WTC11 (cell line): ENCODE results near the gene SVEP1. TPM values are rescaled to one million over a fixed set of nuclear protein-coding genes. Genes with fewer than 3 reads are reported as not detected.

Experiments
- ATAC-seq: fragments of 200-7000 bp; cut with Tn5 transposase; 2 replicates; pipeline ENCODE4 v1.10.0; 2021; ENCODE audit warnings: mild to moderate bottlenecking, moderate library complexity
- CTCF ChIA-PET: fragments of 300-600 bp; sonication (Branson Sonifier 250); formaldehyde crosslinking; loops from one replicate; lab custom pipeline; 2021; ENCODE audit warnings: antibody characterized with exemption; lab: Charles Lee
- POLR2A ChIA-PET: fragments of 350-600 bp; sonication (Branson Sonifier 250); formaldehyde crosslinking; loops from one replicate; lab custom pipeline; 2021; ENCODE audit warnings: antibody characterized with exemption; lab: Charles Lee
- DNase-seq: peaks from one replicate; pipeline ENCODE4 v3.0.0; 2021; ENCODE audit warnings: low spot score
- H3K27ac Mint-ChIP-seq: 2 replicates; pipeline ENCODE4 v1.8.0; 2021; ENCODE audit warnings: mixed read lengths
- H3K27me3 Mint-ChIP-seq: 2 replicates; pipeline ENCODE4 v1.8.0; 2021; ENCODE audit warnings: low read depth, mild to moderate bottlenecking, moderate library complexity, mixed read lengths
- H3K36me3 Mint-ChIP-seq: 2 replicates; pipeline ENCODE4 v1.8.0; 2021; ENCODE audit warnings: mixed read lengths
- H3K4me1 Mint-ChIP-seq: 2 replicates; pipeline ENCODE4 v1.8.0; 2022; ENCODE audit warnings: mixed read lengths
- H3K4me3 Mint-ChIP-seq: 2 replicates; pipeline ENCODE4 v1.8.0; 2021; ENCODE audit warnings: mild to moderate bottlenecking, moderate library complexity, mixed read lengths
- H3K9me3 Mint-ChIP-seq: 2 replicates; pipeline ENCODE4 v1.8.0; 2021; ENCODE audit warnings: mixed read lengths
- ATF2 ChIP-seq: sonication (generic); formaldehyde crosslinking; IDR thresholded peaks from 2 replicates; pipeline ENCODE4 v1.8.1; 2022; ENCODE audit warnings: low read depth, missing genetic modification reagents, borderline replicate concordance
- CREB1 ChIP-seq: sonication (generic); formaldehyde crosslinking; IDR thresholded peaks from 2 replicates; pipeline ENCODE4 v1.8.0; 2023; ENCODE audit warnings: mild to moderate bottlenecking, missing genetic modification reagents
- CTCF ChIP-seq: fragments of 200-600 bp; IDR thresholded peaks from 2 replicates; pipeline ENCODE4 v1.8.0; 2022; ENCODE audit warnings: antibody characterized with exemption
- E2F4 ChIP-seq: sonication (generic); formaldehyde crosslinking; IDR thresholded peaks from 2 replicates; pipeline ENCODE4 v1.8.1; 2022; ENCODE audit warnings: low read depth, mild to moderate bottlenecking, moderate library complexity, missing genetic modification reagents, borderline replicate concordance
- EMX1 ChIP-seq: fragments of 250-450 bp; sonication (Bioruptor Pico); IDR thresholded peaks from 2 replicates; pipeline ENCODE4 v1.8.0; 2021; ENCODE audit warnings: mild to moderate bottlenecking
- ESRRA ChIP-seq: sonication (generic); formaldehyde crosslinking; IDR thresholded peaks from 2 replicates; pipeline ENCODE4 v1.8.1; 2022; ENCODE audit warnings: mild to moderate bottlenecking, missing genetic modification reagents, borderline replicate concordance
- ETV6 ChIP-seq: sonication (generic); formaldehyde crosslinking; IDR thresholded peaks from 2 replicates; pipeline ENCODE4 v1.8.1; 2022; ENCODE audit warnings: mild to moderate bottlenecking, missing genetic modification reagents
- HMGA2 ChIP-seq: fragments of 250-450 bp; sonication (Bioruptor Pico); IDR thresholded peaks from 2 replicates; pipeline ENCODE4 v1.4.0; 2021; ENCODE audit warnings: mild to moderate bottlenecking, moderate library complexity
- IRF1 ChIP-seq: sonication (generic); formaldehyde crosslinking; IDR thresholded peaks from 2 replicates; pipeline ENCODE4 v1.8.0; 2023; ENCODE audit warnings: missing genetic modification reagents
- JAZF1 ChIP-seq: fragments of 250-450 bp; sonication (Bioruptor Pico); IDR thresholded peaks from 2 replicates; pipeline ENCODE4 v1.9.0; 2021; ENCODE audit warnings: moderate library complexity, mild to moderate bottlenecking, inconsistent platforms
- NFATC4 ChIP-seq: fragments of 250-450 bp; sonication (Bioruptor Pico); IDR thresholded peaks from 2 replicates; pipeline ENCODE4 v1.9.0; 2021; ENCODE audit warnings: mild to moderate bottlenecking
- NFYB ChIP-seq: sonication (generic); formaldehyde crosslinking; conservative IDR thresholded peaks from 2 replicates; pipeline ENCODE4 v1.8.0; 2022; ENCODE audit warnings: low read depth, missing genetic modification reagents
- NR1H2 ChIP-seq: sonication (generic); formaldehyde crosslinking; IDR thresholded peaks from 2 replicates; pipeline ENCODE4 v1.9.0; 2021; ENCODE audit warnings: mild to moderate bottlenecking, moderate library complexity, missing genetic modification reagents
- PRRX2 ChIP-seq: fragments of 250-450 bp; sonication (Bioruptor Pico); IDR thresholded peaks from 2 replicates; pipeline ENCODE4 v1.8.0; 2021; ENCODE audit warnings: mild to moderate bottlenecking
- SMAD3 ChIP-seq: sonication (generic); formaldehyde crosslinking; IDR thresholded peaks from 2 replicates; pipeline ENCODE4 v1.8.0; 2022; ENCODE audit warnings: missing genetic modification reagents, mild to moderate bottlenecking, borderline replicate concordance
- TEAD1 ChIP-seq: sonication (generic); formaldehyde crosslinking; IDR thresholded peaks from 2 replicates; pipeline ENCODE4 v1.8.0; 2022; ENCODE audit warnings: mild to moderate bottlenecking, missing genetic modification reagents
- TEAD4 ChIP-seq: sonication (generic); formaldehyde crosslinking; IDR thresholded peaks from 2 replicates; pipeline ENCODE4 v1.8.0; 2022; ENCODE audit warnings: mild to moderate bottlenecking, missing genetic modification reagents
- USF1 ChIP-seq: sonication (generic); formaldehyde crosslinking; IDR thresholded peaks from 2 replicates; pipeline ENCODE4 v1.8.0; 2022; ENCODE audit warnings: mild to moderate bottlenecking, missing genetic modification reagents
- ZNF219 ChIP-seq: sonication (generic); formaldehyde crosslinking; IDR thresholded peaks from 2 replicates; pipeline ENCODE4 v1.8.0; 2023; ENCODE audit warnings: missing genetic modification reagents, mild to moderate bottlenecking, borderline replicate concordance
- ZNF232 ChIP-seq: sonication (generic); formaldehyde crosslinking; IDR thresholded peaks from 2 replicates; pipeline ENCODE4 v1.8.0; 2022; ENCODE audit warnings: mild to moderate bottlenecking, missing genetic modification reagents
- ZNF317 ChIP-seq: sonication (generic); formaldehyde crosslinking; IDR thresholded peaks from 2 replicates; pipeline ENCODE4 v1.8.1; 2023; ENCODE audit warnings: low read depth, mild to moderate bottlenecking, moderate library complexity, missing genetic modification reagents, borderline replicate concordance
- ZNF425 ChIP-seq: fragments of 250-450 bp; sonication (Bioruptor Pico); conservative IDR thresholded peaks from 2 replicates; pipeline ENCODE4 v1.9.0; 2021; ENCODE audit warnings: mild to moderate bottlenecking
- total RNA-seq: library from RNA; stranded (reverse); gene quantifications from 3 replicates; pipeline ENCODE4 v1.2.3, GENCODE V29; 2021

The SVEP1 gene
- total RNA-seq, 1 experiment from 2014 or later = 0.74 TPM

GRCh38 chr9:110328763-110329162 is 250.8 kb downstream of the SVEP1 start (continued):
- TF ChIP-seq ZNF425 (CRISPR knock-in tag) (no peak), TEAD4 (CRISPR knock-in tag) (no peak)

- H3K36me3 Mint-ChIP-seq = no peaks in the 10 kb centered on the region
- no peak for ATAC-seq
- no peak for DNase-seq
- H3K4me3 Mint-ChIP-seq = no peak overlapping the region
- no peaks in the 10 kb centered on the region for H3K4me1 Mint-ChIP-seq
- peaks cover 5% of the 10 kb centered on the region; the same call in 1 of the 2 replicates for H3K27me3 Mint-ChIP-seq
- no peak for TF ChIP-seq CTCF
- no peak for TF ChIP-seq ZNF317
- no peak for TF ChIP-seq E2F4
- TF ChIP-seq TEAD1 (CRISPR knock-in tag) = no peak
- TF ChIP-seq EMX1 = no peak
- TF ChIP-seq JAZF1 (CRISPR knock-in tag) = no peak
- no peak for TF ChIP-seq ZNF232 (CRISPR knock-in tag)
- no peak for TF ChIP-seq ZNF219 (CRISPR knock-in tag)
- TF ChIP-seq ETV6 = no peak
- TF ChIP-seq CREB1 (CRISPR knock-in tag) = no peak
- TF ChIP-seq NFYB (CRISPR knock-in tag) = no peak
- no peak for TF ChIP-seq NFATC4 (CRISPR knock-in tag)
- TF ChIP-seq ATF2 (CRISPR knock-in tag) = no peak
- no peak for TF ChIP-seq NR1H2 (CRISPR knock-in tag)
- no peak for TF ChIP-seq ESRRA (CRISPR knock-in tag)
- no peak for TF ChIP-seq USF1 (CRISPR knock-in tag)
- no peak for TF ChIP-seq PRRX2 (CRISPR knock-in tag)
- TF ChIP-seq IRF1 (CRISPR knock-in tag) = no peak
- TF ChIP-seq SMAD3 (CRISPR knock-in tag) = no peak
- no peak for TF ChIP-seq HMGA2 (CRISPR knock-in tag)
- H3K27ac Mint-ChIP-seq = no peak overlapping the region
- CTCF ChIA-PET = no interaction called here
- POLR2A ChIA-PET = no interaction called here
- H3K9me3 Mint-ChIP-seq = peaks cover 16% of the 10 kb centered on the region
Measured at GRCh38 chr9:110327716-110328115, 251.8 kb downstream of the SVEP1 start.
